ENCODE measurements around the gene DUOXA1.
"Not testable (repeated sequence)": the region's sequence is repeated elsewhere in the genome, so short reads cannot be mapped to it uniquely, and the experiment has no call there.

- not testable (repeated sequence) for TF ChIP-seq POLR2A (IDR thresholded peaks at IDR 0.05; ENCODE audit: low read length); GATA1 (IDR thresholded peaks at IDR 0.05; ENCODE audit: low read depth, low read length)
These were observed 49.9 kb downstream of the DUOXA1 start for GRCh38 chr15:45079628-45080246.
